Measurements from ENCODE around the gene AP2A2. TPM values are rescaled to one million over a fixed set of nuclear protein-coding genes. Genes with fewer than 3 reads are reported as not detected.

The AP2A2 gene
- total and polyA plus RNA-seq, 2 donors: 14.6 to 57.2 TPM

GRCh38 chr11:962688-963087 lies 37.0 kb downstream of the AP2A2 start:
- 98% methylated on average over 5 of the region's 5 CpGs for WGBS
- DNase-seq (ENCODE audit: low read depth in 6 of 9, low spot score in 9 of 9): no peak
- Histone ChIP-seq H3K4me3 (ENCODE audit: low read length in 2 of 2) (no peak overlapping the region), H3K4me1 (ENCODE audit: control insufficient read depth in 2 of 2, insufficient read depth in 2 of 2, low read length in 2 of 2) (no peaks in the 10 kb centered on the region), H3K27ac (ENCODE audit: low read depth in 1 of 2, low read length in 1 of 2) (no peak overlapping the region), H3K9me3 (ENCODE audit: control insufficient read depth in 2 of 2, insufficient read depth in 1 of 2, low read length in 1 of 2) (peaks cover 0 to 9% of the 10 kb centered on the region in 2 donors), H3K36me3 (ENCODE audit: control insufficient read depth in 2 of 2, insufficient read depth in 2 of 2, low read length in 1 of 2) (peaks cover 33 to 47% of the 10 kb centered on the region in 2 donors), H3K27me3 (ENCODE audit: control insufficient read depth in 2 of 2, insufficient read depth in 1 of 2, low read length in 1 of 2) (no peaks in the 10 kb centered on the region)

GRCh38 chr11:963852-964251 lies 38.2 kb downstream of the AP2A2 start:
- Histone ChIP-seq H3K4me1 (ENCODE audit: control insufficient read depth in 2 of 2, insufficient read depth in 2 of 2, low read length in 2 of 2) (no peaks in the 10 kb centered on the region), H3K4me3 (ENCODE audit: low read length in 2 of 2) (no peak overlapping the region), H3K36me3 (ENCODE audit: control insufficient read depth in 2 of 2, insufficient read depth in 2 of 2, low read length in 1 of 2) (peaks cover 30 to 45% of the 10 kb centered on the region in 2 donors)

GRCh38 chr11:965206-965775 lies 39.6 kb downstream of the AP2A2 start:
- DNase-seq (ENCODE audit: low read depth in 6 of 9, low spot score in 9 of 9): no peak
- Histone ChIP-seq H3K27me3 (ENCODE audit: control insufficient read depth in 2 of 2, insufficient read depth in 1 of 2, low read length in 1 of 2) (no peaks in the 10 kb centered on the region), H3K27ac (ENCODE audit: low read depth in 1 of 2, low read length in 1 of 2) (no peak overlapping the region), H3K36me3 (ENCODE audit: control insufficient read depth in 2 of 2, insufficient read depth in 2 of 2, low read length in 1 of 2) (peaks cover 20 to 41% of the 10 kb centered on the region in 2 donors), H3K4me1 (ENCODE audit: control insufficient read depth in 2 of 2, insufficient read depth in 2 of 2, low read length in 2 of 2) (peaks cover 4 to 8% of the 10 kb centered on the region in 2 donors), H3K4me3 (ENCODE audit: low read length in 2 of 2) (no peak overlapping the region), H3K9me3 (ENCODE audit: control insufficient read depth in 2 of 2, insufficient read depth in 1 of 2, low read length in 1 of 2) (peaks cover 0 to 9% of the 10 kb centered on the region in 2 donors)
- WGBS: 97% methylated on average over 13 of the region's 13 CpGs

More at GRCh38 chr11:963852-964251, 38.2 kb downstream of the AP2A2 start:
- Histone ChIP-seq H3K27ac (ENCODE audit: low read depth in 1 of 2, low read length in 1 of 2) (no peak overlapping the region), H3K27me3 (ENCODE audit: control insufficient read depth in 2 of 2, insufficient read depth in 1 of 2, low read length in 1 of 2) (no peaks in the 10 kb centered on the region), H3K9me3 (ENCODE audit: control insufficient read depth in 2 of 2, insufficient read depth in 1 of 2, low read length in 1 of 2) (peaks cover 0 to 9% of the 10 kb centered on the region in 2 donors)
- 98% methylated on average over 7 of the region's 7 CpGs for WGBS
- DNase-seq (ENCODE audit: low read depth in 6 of 9, low spot score in 9 of 9): no peak

GRCh38 chr11:967995-968751 lies 42.5 kb downstream of the AP2A2 start:
- Histone ChIP-seq H3K4me1 (ENCODE audit: control insufficient read depth in 2 of 2, insufficient read depth in 2 of 2, low read length in 2 of 2) (peaks cover 13% of the 10 kb centered on the region in 2 donors), H3K27ac (ENCODE audit: low read depth in 1 of 2, low read length in 1 of 2) (no peak overlapping the region), H3K27me3 (ENCODE audit: control insufficient read depth in 2 of 2, insufficient read depth in 1 of 2, low read length in 1 of 2) (no peaks in the 10 kb centered on the region), H3K9me3 (ENCODE audit: control insufficient read depth in 2 of 2, insufficient read depth in 1 of 2, low read length in 1 of 2) (peaks cover 0 to 9% of the 10 kb centered on the region in 2 donors), H3K36me3 (ENCODE audit: control insufficient read depth in 2 of 2, insufficient read depth in 2 of 2, low read length in 1 of 2) (peaks cover 37 to 50% of the 10 kb centered on the region in 2 donors), H3K4me3 (ENCODE audit: low read length in 2 of 2) (no peak overlapping the region)
- DNase-seq (ENCODE audit: low read depth in 6 of 9, low spot score in 9 of 9): no peak
- WGBS: 94% methylated on average over 31 of the region's 31 CpGs

- Histone ChIP-seq H3K36me3 (ENCODE audit: control insufficient read depth in 2 of 2, insufficient read depth in 2 of 2, low read length in 1 of 2) (peaks cover 33 to 51% of the 10 kb centered on the region in 2 donors), H3K9me3 (ENCODE audit: control insufficient read depth in 2 of 2, insufficient read depth in 1 of 2, low read length in 1 of 2) (peaks cover 0 to 8% of the 10 kb centered on the region in 2 donors), H3K27ac (ENCODE audit: low read depth in 1 of 2, low read length in 1 of 2) (no peak overlapping the region), H3K4me3 (ENCODE audit: low read length in 2 of 2) (no peak overlapping the region), H3K27me3 (ENCODE audit: control insufficient read depth in 2 of 2, insufficient read depth in 1 of 2, low read length in 1 of 2) (no peaks in the 10 kb centered on the region), H3K4me1 (ENCODE audit: control insufficient read depth in 2 of 2, insufficient read depth in 2 of 2, low read length in 2 of 2) (peaks cover 13% of the 10 kb centered on the region in 2 donors)
- 97% methylated on average over 14 of the region's 14 CpGs for WGBS
- DNase-seq (ENCODE audit: low read depth in 6 of 9, low spot score in 9 of 9): no peak
Measured at GRCh38 chr11:968822-969221, 43.2 kb downstream of the AP2A2 start.

- no peaks in the 10 kb centered on the region for H3K27me3 ChIP-seq (ENCODE audit: control insufficient read depth in 2 of 2, insufficient read depth in 1 of 2, low read length in 1 of 2)
- WGBS: 62% methylated on average over 9 of the region's 9 CpGs
- H3K27ac ChIP-seq (ENCODE audit: low read depth in 1 of 2, low read length in 1 of 2): no peak overlapping the region
- H3K4me3 ChIP-seq (ENCODE audit: low read length in 2 of 2): no peak overlapping the region
- DNase-seq (ENCODE audit: low read depth in 6 of 9, low spot score in 9 of 9): peak in 1 of 9 donors; percentile 13
- H3K9me3 ChIP-seq (ENCODE audit: control insufficient read depth in 2 of 2, insufficient read depth in 1 of 2, low read length in 1 of 2): peaks cover 0 to 1% of the 10 kb centered on the region in 2 donors
- peaks cover 13% of the 10 kb centered on the region in 2 donors for H3K4me1 ChIP-seq (ENCODE audit: control insufficient read depth in 2 of 2, insufficient read depth in 2 of 2, low read length in 2 of 2)
- peaks cover 28 to 53% of the 10 kb centered on the region in 2 donors for H3K36me3 ChIP-seq (ENCODE audit: control insufficient read depth in 2 of 2, insufficient read depth in 2 of 2, low read length in 1 of 2)
Measured at GRCh38 chr11:969651-970205, 44.1 kb downstream of the AP2A2 start.

GRCh38 chr11:970319-970871 lies 44.7 kb downstream of the AP2A2 start:
- DNase-seq (ENCODE audit: low read depth in 6 of 9, low spot score in 9 of 9): peak in 1 of 9 donors; percentile 38
- Histone ChIP-seq H3K27me3 (ENCODE audit: control insufficient read depth in 2 of 2, insufficient read depth in 1 of 2, low read length in 1 of 2) (no peaks in the 10 kb centered on the region), H3K4me1 (ENCODE audit: control insufficient read depth in 2 of 2, insufficient read depth in 2 of 2, low read length in 2 of 2) (peaks cover 13% of the 10 kb centered on the region in 2 donors), H3K4me3 (ENCODE audit: low read length in 2 of 2) (no peak overlapping the region), H3K9me3 (ENCODE audit: control insufficient read depth in 2 of 2, insufficient read depth in 1 of 2, low read length in 1 of 2) (no peaks in the 10 kb centered on the region), H3K27ac (ENCODE audit: low read depth in 1 of 2, low read length in 1 of 2) (no peak overlapping the region), H3K36me3 (ENCODE audit: control insufficient read depth in 2 of 2, insufficient read depth in 2 of 2, low read length in 1 of 2) (peaks cover 28 to 53% of the 10 kb centered on the region in 2 donors)
- WGBS: 24% methylated on average over 26 of the region's 26 CpGs

GRCh38 chr11:971092-971690 lies 45.5 kb downstream of the AP2A2 start:
- peaks cover 13 to 15% of the 10 kb centered on the region in 2 donors for H3K4me1 ChIP-seq (ENCODE audit: control insufficient read depth in 2 of 2, insufficient read depth in 2 of 2, low read length in 2 of 2)
- H3K36me3 ChIP-seq (ENCODE audit: control insufficient read depth in 2 of 2, insufficient read depth in 2 of 2, low read length in 1 of 2): peaks cover 30 to 50% of the 10 kb centered on the region in 2 donors
- 47% methylated on average over 12 of the region's 12 CpGs for WGBS

More at GRCh38 chr11:971092-971690, 45.5 kb downstream of the AP2A2 start:
- H3K9me3 ChIP-seq (ENCODE audit: control insufficient read depth in 2 of 2, insufficient read depth in 1 of 2, low read length in 1 of 2): no peaks in the 10 kb centered on the region
- no peak for DNase-seq (ENCODE audit: low read depth in 6 of 9, low spot score in 9 of 9)
- H3K27ac ChIP-seq (ENCODE audit: low read depth in 1 of 2, low read length in 1 of 2): no peak overlapping the region
- no peak overlapping the region for H3K4me3 ChIP-seq (ENCODE audit: low read length in 2 of 2)
- H3K27me3 ChIP-seq (ENCODE audit: control insufficient read depth in 2 of 2, insufficient read depth in 1 of 2, low read length in 1 of 2): no peaks in the 10 kb centered on the region

All from thymus (tissue), 11 donors.